IMR-90 (cell line): ENCODE data around the gene LTBP1. TPM values are rescaled to one million over a fixed set of nuclear protein-coding genes. Genes with fewer than 3 reads are reported as not detected.

Experiments
- ATAC-seq: fragments of 200-7000 bp; cut with Tn5 transposase; 2 replicates; pipeline ENCODE4 v1.9.1; 2020; ENCODE audit warnings: low read depth, mild to moderate bottlenecking, moderate library complexity
- BruUV-seq: library from RNA; stranded (reverse); fragments of 400-500 nt; replicated peaks from 2 replicates; lab custom pipeline; 2021; lab: Mats Ljungman, UMichigan
- CTCF ChIA-PET: fragments of 300-600 bp; formaldehyde crosslinking; extraction: SDS; loops from one replicate; lab custom pipeline; 2021; ENCODE audit warnings: antibody characterized with exemption; lab: Yijun Ruan, JAX
- POLR2A ChIA-PET: fragments of 300-600 bp; sonication (Branson Sonifier 250); formaldehyde crosslinking; loops from one replicate; lab custom pipeline; 2022; ENCODE audit warnings: antibody characterized with exemption; ENCODE audit not compliant: unreplicated experiment; lab: Charles Lee
- DNase-seq: peaks from one replicate; pipeline ENCODE4 v3.0.0; 2013
- H2AFZ ChIP-seq: replicated peaks from 2 replicates; pipeline ENCODE3; 2013; ENCODE audit warnings: low read length, mild to moderate bottlenecking; ENCODE audit not compliant: poor library complexity
- H2AK5ac ChIP-seq: 2 replicates; pipeline ENCODE4 v1.6.1; 2013; ENCODE audit warnings: low read depth, low read length, inconsistent platforms
- H2AK9ac ChIP-seq: replicated peaks from 2 replicates; pipeline ENCODE3; 2013; ENCODE audit warnings: mild to moderate bottlenecking, low read depth, low read length, moderate library complexity; ENCODE audit not compliant: poor library complexity
- H2BK120ac ChIP-seq: 2 replicates; pipeline ENCODE4 v1.6.1; 2013; ENCODE audit warnings: low read depth, low read length, inconsistent platforms
- H2BK15ac ChIP-seq: 3 replicates; pipeline ENCODE4 v1.6.1; 2013; ENCODE audit warnings: low read depth, low read length, inconsistent platforms
- H2BK20ac ChIP-seq: 2 replicates; pipeline ENCODE4 v1.6.1; 2013; ENCODE audit warnings: low read depth, mild to moderate bottlenecking, inconsistent platforms, low read length, moderate library complexity
- H2BK5ac ChIP-seq: 2 replicates; pipeline ENCODE4 v1.6.1; 2013; ENCODE audit warnings: mild to moderate bottlenecking, low read depth, low read length, inconsistent platforms; ENCODE audit not compliant: poor library complexity, severe bottlenecking
- H3K14ac ChIP-seq: replicated peaks from 2 replicates; pipeline ENCODE4 v1.6.1; 2013; ENCODE audit warnings: low read depth, low read length, inconsistent platforms
- H3K18ac ChIP-seq: 2 replicates; pipeline ENCODE4 v1.6.1; 2013; ENCODE audit warnings: low read depth, low read length, control low read depth
- H3K23ac ChIP-seq: 2 replicates; pipeline ENCODE4 v1.6.1; 2013; ENCODE audit warnings: low read depth, low read length, inconsistent platforms
- H3K27ac ChIP-seq: 2 replicates; pipeline ENCODE4 v1.5.1; 2013; ENCODE audit warnings: mild to moderate bottlenecking, control low read depth, low read length; ENCODE audit not compliant: insufficient read depth
- H3K27me3 ChIP-seq: 2 replicates; pipeline ENCODE4 v1.6.1; 2013; ENCODE audit warnings: low read length; ENCODE audit not compliant: control insufficient read depth, insufficient read depth
- H3K36me3 ChIP-seq: 2 replicates; pipeline ENCODE4 v1.6.1; 2013; ENCODE audit warnings: low read length, mixed read lengths; ENCODE audit not compliant: control insufficient read depth, insufficient read depth
- H3K4ac ChIP-seq: 2 replicates; pipeline ENCODE4 v1.6.1; 2013; ENCODE audit warnings: low read depth, low read length, inconsistent platforms
- H3K4me1 ChIP-seq: 2 replicates; pipeline ENCODE4 v1.6.1; 2013; ENCODE audit warnings: low read length, mixed read lengths; ENCODE audit not compliant: control insufficient read depth, insufficient read depth
- H3K4me2 ChIP-seq: 2 replicates; pipeline ENCODE4 v1.6.1; 2013; ENCODE audit warnings: low read depth, mild to moderate bottlenecking, control low read depth, low read length, moderate library complexity
- H3K4me3 ChIP-seq: 2 replicates; pipeline ENCODE4 v1.5.1; 2013; ENCODE audit warnings: low read depth, mild to moderate bottlenecking, control low read depth, low read length, moderate library complexity; ENCODE audit not compliant: insufficient read depth
- H3K56ac ChIP-seq: 2 replicates; pipeline ENCODE4 v1.6.1; 2013; ENCODE audit warnings: low read length, inconsistent platforms; ENCODE audit not compliant: insufficient read depth; ENCODE audit errors: extremely low read depth
- H3K79me1 ChIP-seq, 2 experiments: 2 replicates each; pipeline ENCODE4 v1.6.1; 2013; ENCODE audit warnings: low read length in 2 of 2, inconsistent platforms in 1 of 2, low read depth in 1 of 2
- H3K9ac ChIP-seq: 2 replicates; pipeline ENCODE4 v1.6.1; 2013; ENCODE audit warnings: low read depth, low read length, control low read depth
- H3K9me1 ChIP-seq: 2 replicates; pipeline ENCODE4 v1.6.1; 2013; ENCODE audit warnings: low read length, inconsistent platforms; ENCODE audit not compliant: insufficient read depth
- H3K9me3 ChIP-seq: 2 replicates; pipeline ENCODE4 v1.6.1; 2013; ENCODE audit warnings: low read length; ENCODE audit not compliant: control insufficient read depth, insufficient read depth
- H4K20me1 ChIP-seq: 2 replicates; pipeline ENCODE4 v1.6.1; 2013; ENCODE audit warnings: low read length, inconsistent platforms; ENCODE audit not compliant: insufficient read depth
- H4K5ac ChIP-seq: 2 replicates; pipeline ENCODE4 v1.6.1; 2013; ENCODE audit warnings: mild to moderate bottlenecking, low read depth, low read length, control low read depth
- H4K8ac ChIP-seq, 2 experiments: 2 replicates each; pipeline ENCODE4 v1.6.1; 2013; ENCODE audit warnings: low read depth in 2 of 2, low read length in 2 of 2, control low read depth in 1 of 2, inconsistent platforms in 1 of 2
- H4K91ac ChIP-seq: 2 replicates; pipeline ENCODE4 v1.6.1; 2013; ENCODE audit warnings: low read depth, low read length, inconsistent platforms; ENCODE audit not compliant: insufficient read depth
- BHLHE40 ChIP-seq: fragments of 150-350 bp; IDR thresholded peaks from 2 replicates; pipeline ENCODE4 v1.6.1; 2016; ENCODE audit warnings: mild to moderate bottlenecking, low read depth, low read length
- CEBPB ChIP-seq: IDR thresholded peaks from 2 replicates; pipeline ENCODE4 v1.6.1; 2012; ENCODE audit warnings: low read depth, low read length, improper control_type of control experiment
- CHD1 ChIP-seq: IDR thresholded peaks from 2 replicates; pipeline ENCODE4 v1.6.1; 2012; ENCODE audit warnings: low read depth, low read length, improper control_type of control experiment
- CTCF ChIP-seq: conservative IDR thresholded peaks from 2 replicates; pipeline ENCODE4 v1.5.1; 2012; ENCODE audit warnings: mild to moderate bottlenecking, low read depth, low read length, improper control_type of control experiment
- FOS ChIP-seq: fragments of 150-350 bp; IDR thresholded peaks from 2 replicates; pipeline ENCODE4 v1.6.1; 2016; ENCODE audit warnings: low read depth, low read length
- MAFK ChIP-seq: IDR thresholded peaks from 2 replicates; pipeline ENCODE4 v1.6.1; 2012; ENCODE audit warnings: low read depth, low read length, improper control_type of control experiment
- MAZ ChIP-seq: IDR thresholded peaks from 2 replicates; pipeline ENCODE4 v1.6.1; 2012; ENCODE audit warnings: low read depth, mild to moderate bottlenecking, low read length, improper control_type of control experiment, moderate library complexity, borderline replicate concordance
- MXI1 ChIP-seq: IDR thresholded peaks from 2 replicates; pipeline ENCODE4 v1.6.1; 2012; ENCODE audit warnings: low read depth, mild to moderate bottlenecking, low read length, moderate library complexity, borderline replicate concordance
- NFE2L2 ChIP-seq: fragments of 150-350 bp; IDR thresholded peaks from 2 replicates; pipeline ENCODE4 v1.6.1; 2016; ENCODE audit warnings: low read depth, mild to moderate bottlenecking, low read length
- POLR2A ChIP-seq: IDR thresholded peaks from 2 replicates; pipeline ENCODE4 v1.6.1; 2012; ENCODE audit warnings: mild to moderate bottlenecking, low read depth, low read length
- RAD21 ChIP-seq: IDR thresholded peaks from 2 replicates; pipeline ENCODE4 v1.6.1; 2012; ENCODE audit warnings: low read length, improper control_type of control experiment
- RCOR1 ChIP-seq: IDR thresholded peaks from 2 replicates; pipeline ENCODE4 v1.6.1; 2012; ENCODE audit warnings: mild to moderate bottlenecking, low read length, improper control_type of control experiment; ENCODE audit not compliant: insufficient replicate concordance
- RFX5 ChIP-seq: IDR thresholded peaks from 2 replicates; pipeline ENCODE4 v1.8.0; 2012; ENCODE audit warnings: low read depth, mild to moderate bottlenecking, low read length, moderate library complexity
- SMC3 ChIP-seq: fragments of 150-350 bp; IDR thresholded peaks from 2 replicates; pipeline ENCODE4 v1.6.1; 2016; ENCODE audit warnings: low read depth, mild to moderate bottlenecking, antibody characterized with exemption, low read length, moderate library complexity
- USF2 ChIP-seq: fragments of 150-350 bp; IDR thresholded peaks from 2 replicates; pipeline ENCODE4 v1.6.1; 2017; ENCODE audit warnings: mild to moderate bottlenecking, antibody characterized with exemption, low read length, low read depth
- WGBS, 2 experiments: methylation state at CpG; one replicate each; pipeline versions ENCODE4 v1.1.5 to v1.1.7; 2013; ENCODE audit warnings: missing lambda C conversion rate in 2 of 2; ENCODE audit not compliant: insufficient read length in 1 of 2; ENCODE audit errors: extremely low coverage in 2 of 2; 5-methylcytosine and 5-hydroxymethylcytosine counted together
- dilution Hi-C: fragments of 300-500 bp; cut with HindIII; formaldehyde crosslinking; loops from one replicate; pipeline ENCODE4 v1.14.3; 2018; ENCODE audit warnings: low sequenced_read_pairs; ENCODE audit not compliant: unreplicated experiment
- in situ Hi-C: fragments of 300-500 bp; cut with MboI; formaldehyde crosslinking; loops from 3 replicates; pipeline ENCODE4 v1.14.3; 2019; ENCODE audit warnings: low sequenced_read_pairs, inconsistent platforms, mixed read lengths
- intact Hi-C: fragments of 100-400 bp; cut with micrococcal nuclease; formaldehyde crosslinking; loops from 2 replicates; pipeline ENCODE4 v1.10.0; 2022
- polyA plus RNA-seq, 3 experiments: library from polyadenylated mRNA; depleted of rRNA; stranded (reverse); fragments of >200 nt; gene quantifications; 2 replicates each; pipeline ENCODE4 v1.2.3, GENCODE V29; 2012; ENCODE audit warnings: low replicate concordance in 1 of 3
- total RNA-seq: library from RNA; depleted of rRNA; stranded (reverse); fragments of >200 nt; gene quantifications from 2 replicates; pipeline ENCODE4 v1.2.3, GENCODE V29; 2012

Gene LTBP1
- total and polyA plus RNA-seq, 2 of the 4 experiments (the other 2 are of a cell fraction): 235 to 326 TPM

- H3K14ac ChIP-seq: peak overlapping the region; percentile 65
- DNase-seq (peak; percentile 54), ATAC-seq (peak; percentile 57)
- intact Hi-C loops (loop anchor here (2.0 to 5.0 kb wide), 4 partner anchors 75 to 495 kb away; no protein-coding TSS in a partner anchor), dilution Hi-C loops (no loop called here), in situ Hi-C loops (loop anchor here (5.0 to 10.0 kb wide), 2 partner anchors 175 to 187 kb away; no protein-coding TSS in a partner anchor)
- H2BK15ac ChIP-seq: 0 out of 3 replicates have a peak overlapping the region, but pooled peaks have one; percentile 1
- no peaks in the 10 kb centered on the region for H3K9me3 ChIP-seq
- POLR2A ChIA-PET: no interaction called here
- peak overlapping the region; percentile 76; the same call in 1 of the 2 replicates for H3K56ac ChIP-seq
- H3K36me3 ChIP-seq: peaks cover 5% of the 10 kb centered on the region; the same call in 1 of the 2 replicates
- peak overlapping the region; percentile 55 for H2AK5ac ChIP-seq
- CTCF ChIA-PET: interaction anchor here (0.6 kb wide), 1 partner anchor 238 kb away, joined by 4 read pairs; no protein-coding TSS in a partner anchor
- H2BK5ac ChIP-seq: peak overlapping the region; percentile 85
- peak overlapping the region; percentile 72 for H3K4ac ChIP-seq
- peak overlapping the region in 1 of 2 experiments; percentile 77; a peak in 2 of 4 replicates for H4K8ac ChIP-seq
- BruUV-seq: no TSS peak
- peak overlapping the region; percentile 31 for H4K91ac ChIP-seq
- H2BK120ac ChIP-seq: peak overlapping the region; percentile 71
- H4K5ac ChIP-seq: peak overlapping the region; percentile 9; the same call in 1 of the 2 replicates
- 3% methylated on average over 6 of the region's 75 CpGs; no CpG with 5 or more reads in 1 of the 2 experiments for WGBS, 2 experiments
- H2AFZ ChIP-seq: peak overlapping the region; percentile 95
- peak overlapping the region; percentile 77; the same call in 1 of the 2 replicates for H3K23ac ChIP-seq
- H2AK9ac ChIP-seq: peak overlapping the region; percentile 44
- H2BK20ac ChIP-seq: no peak overlapping the region; the same call in 1 of the 2 replicates
- peaks cover 27 to 56% of the 10 kb centered on the region in 2 experiments for H3K79me1 ChIP-seq
- H3K9me1 ChIP-seq: peaks cover 3% of the 10 kb centered on the region; the same call in 1 of the 2 replicates
- peaks cover 7% of the 10 kb centered on the region; the same call in 1 of the 2 replicates for H3K4me1 ChIP-seq
- H3K27me3 ChIP-seq: no peaks in the 10 kb centered on the region
- H3K4me2 ChIP-seq: peak overlapping the region; percentile 92
- H3K4me3 ChIP-seq: peak overlapping the region; percentile 61
- H4K20me1 ChIP-seq: no peaks in the 10 kb centered on the region
- H3K18ac ChIP-seq: peak overlapping the region; percentile 1
- H3K27ac ChIP-seq: peak overlapping the region; percentile 83
- peak overlapping the region; percentile 72 for H3K9ac ChIP-seq
- TF ChIP-seq MAZ: no peak
- no peak for TF ChIP-seq CHD1
- TF ChIP-seq FOS: no peak
- TF ChIP-seq MAFK: no peak
- TF ChIP-seq SMC3: no peak
- no peak for TF ChIP-seq MXI1
- TF ChIP-seq CTCF: no peak
- TF ChIP-seq CEBPB: no peak
- TF ChIP-seq BHLHE40: no peak
- TF ChIP-seq RCOR1: no peak
- no peak for TF ChIP-seq RAD21
- TF ChIP-seq NFE2L2: no peak
- no peak for TF ChIP-seq POLR2A
- TF ChIP-seq RFX5: no peak
- no peak for TF ChIP-seq USF2
These were observed 861 bp downstream of the LTBP1 start for GRCh38 chr2:32947484-32948143.
